ENCODE measurements around the gene MT3.

The MT3 gene

DNA sequence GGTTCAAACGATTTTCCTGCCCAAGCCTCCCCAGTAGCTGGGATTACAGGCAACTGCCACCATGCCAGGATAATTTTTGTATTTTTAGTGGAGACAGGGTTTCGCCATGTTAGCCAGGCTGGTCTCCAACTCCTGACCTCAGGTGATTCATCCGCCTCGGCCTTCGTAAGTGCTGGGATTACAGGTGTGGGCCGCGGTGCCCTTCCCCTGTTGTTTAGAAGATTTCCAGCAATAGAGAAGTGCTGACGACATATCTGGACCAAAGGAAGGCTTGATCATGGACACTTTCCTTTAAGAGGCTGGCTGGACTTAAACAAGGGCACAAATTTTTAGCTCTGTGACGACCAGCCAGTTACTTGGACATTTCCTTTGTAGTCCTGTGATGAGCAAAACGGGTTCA is 41.9 kb downstream of the MT3 start:
- DNase-seq (ENCODE audit: low read depth) = no peak

DNA sequence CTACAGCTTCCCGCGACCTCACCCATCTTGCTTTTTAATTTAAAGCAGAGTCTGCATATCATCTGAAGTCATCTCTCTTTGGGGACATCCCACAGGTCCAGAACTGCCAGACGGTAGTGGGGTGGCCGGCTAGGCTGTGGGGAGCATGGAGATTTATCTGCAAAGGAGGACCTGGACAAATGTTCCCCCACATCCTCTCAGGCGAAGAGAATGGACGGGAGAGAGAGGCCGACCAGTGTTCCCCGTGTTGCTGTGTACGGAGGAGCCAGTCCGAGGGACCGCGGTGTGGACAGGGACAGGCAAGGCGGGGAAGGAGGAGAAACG is 42.5 kb downstream of the MT3 start:
- DNase-seq (ENCODE audit: low read depth) = no peak

DNA sequence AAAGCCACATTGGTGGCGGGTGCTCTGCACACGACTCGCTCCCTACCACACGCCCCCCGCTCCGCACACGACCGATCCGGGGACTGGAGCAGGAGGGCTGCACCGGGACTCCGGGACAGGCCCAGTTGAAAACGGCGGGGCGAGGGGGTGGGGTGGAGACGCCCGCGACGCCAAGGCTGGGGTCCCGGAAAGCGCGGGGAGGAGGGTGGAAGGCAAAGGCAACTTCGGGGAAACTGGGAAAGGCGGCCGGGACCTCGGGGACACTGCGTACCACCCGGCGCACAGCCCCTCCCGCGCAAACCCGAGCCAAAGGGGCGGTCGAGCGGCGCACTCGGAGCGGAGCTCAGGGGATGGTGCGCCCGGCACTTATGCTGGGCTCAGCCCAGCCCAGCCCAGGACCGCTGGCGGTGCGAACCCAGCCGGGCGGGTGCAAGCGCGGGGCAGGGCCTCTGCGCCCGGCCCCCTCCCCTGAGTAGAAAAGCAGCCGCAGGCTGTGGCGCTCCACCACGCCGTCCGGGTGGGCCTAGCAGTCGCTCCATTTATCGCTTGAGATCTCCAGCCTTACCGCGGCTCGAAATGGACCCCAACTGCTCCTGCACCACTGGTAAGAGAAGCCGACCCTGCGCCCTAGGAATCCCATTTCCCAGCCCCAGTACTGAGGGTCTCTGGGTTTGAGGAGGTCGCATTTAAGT is 43.0 kb downstream of the MT3 start, which contains the start of gene MT1M:
TSS of gene MT1M (plus strand) at position 504 of the 692 bp plus-strand sequence. CDS start at position 577, 73 bp downstream.
- no peak for DNase-seq (ENCODE audit: low read depth)

DNA sequence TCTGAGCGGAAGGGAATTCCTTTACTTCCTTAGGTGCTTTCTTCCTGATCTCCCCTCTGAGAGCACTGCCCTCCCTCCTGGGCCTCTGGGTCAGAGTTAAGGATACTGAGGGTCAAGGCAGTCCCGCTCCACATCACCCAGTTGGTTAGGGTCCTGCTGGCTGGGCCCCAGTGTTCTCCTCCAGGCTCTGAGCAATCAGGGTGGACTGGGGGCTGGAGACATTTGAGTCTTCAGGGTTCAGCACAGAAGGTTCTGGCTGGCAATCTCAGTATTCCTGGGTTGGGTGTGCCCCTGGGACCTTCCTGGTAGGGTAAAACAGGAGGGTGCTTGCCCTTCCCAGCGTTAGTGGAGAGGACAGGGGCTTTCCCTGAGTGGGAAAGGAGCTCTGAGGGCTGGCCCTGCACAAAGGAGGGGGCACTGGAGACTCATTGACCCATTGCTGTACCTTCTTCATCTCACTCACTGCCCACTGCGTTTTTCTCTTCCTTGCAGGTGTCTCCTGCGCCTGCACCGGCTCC is 43.6 kb downstream of the MT3 start:
- DNase-seq (ENCODE audit: low read depth) = no peak

DNA sequence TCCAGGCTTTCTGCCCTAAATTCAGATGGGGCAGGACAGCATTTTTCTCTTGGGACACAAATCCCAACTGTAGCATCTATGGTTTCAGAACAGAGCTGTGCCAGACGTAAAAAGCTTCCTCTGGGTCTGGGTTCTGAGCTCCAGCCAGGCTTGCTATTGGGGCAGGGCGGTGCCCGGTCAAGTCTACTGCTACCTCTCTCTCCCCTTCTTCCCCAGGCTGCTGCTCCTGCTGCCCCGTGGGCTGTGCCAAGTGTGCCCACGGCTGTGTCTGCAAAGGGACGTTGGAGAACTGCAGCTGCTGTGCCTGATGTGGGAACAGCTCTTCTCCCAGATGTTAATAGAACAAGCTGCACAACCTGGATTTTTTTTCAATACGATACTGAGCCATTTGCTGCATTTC is 44.2 kb downstream of the MT3 start:
- no peak for DNase-seq (ENCODE audit: low read depth)

DNA sequence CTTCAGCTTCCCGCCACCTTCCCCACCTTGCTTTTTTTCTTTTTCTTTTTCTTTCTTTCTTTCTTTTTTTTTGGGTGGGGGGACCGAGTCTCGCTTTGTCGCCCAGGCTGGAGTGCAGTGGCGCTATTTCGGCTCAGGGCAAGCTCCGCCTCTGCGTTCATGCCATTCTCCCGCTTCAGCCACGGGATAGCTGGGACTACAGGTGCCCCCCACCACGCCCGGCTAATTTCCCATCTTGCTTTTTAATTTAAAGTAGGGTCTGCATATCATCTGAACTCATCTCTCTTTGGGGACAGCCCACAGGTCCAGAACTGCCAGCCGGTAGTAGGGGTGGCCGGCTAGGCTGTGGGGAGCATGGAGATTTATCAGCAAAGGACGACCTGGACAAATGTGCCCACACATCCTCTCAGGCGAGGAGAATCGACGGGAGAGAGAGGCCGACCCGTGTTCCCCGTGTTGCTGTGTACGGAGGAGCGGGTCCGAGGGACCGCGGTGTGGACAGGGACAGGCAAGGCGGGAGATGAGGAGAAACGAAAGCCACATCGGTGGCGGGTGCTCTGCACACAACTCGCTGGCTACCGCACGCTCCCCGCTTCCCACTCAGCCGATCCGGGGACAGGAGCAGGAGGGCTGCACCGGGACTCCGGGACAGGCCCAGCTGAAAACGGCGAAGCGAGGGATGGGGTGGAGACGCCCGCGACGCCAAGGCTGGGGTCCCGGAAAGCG is 45.5 kb downstream of the MT3 start:
- DNase-seq (ENCODE audit: low read depth) = no peak

DNA sequence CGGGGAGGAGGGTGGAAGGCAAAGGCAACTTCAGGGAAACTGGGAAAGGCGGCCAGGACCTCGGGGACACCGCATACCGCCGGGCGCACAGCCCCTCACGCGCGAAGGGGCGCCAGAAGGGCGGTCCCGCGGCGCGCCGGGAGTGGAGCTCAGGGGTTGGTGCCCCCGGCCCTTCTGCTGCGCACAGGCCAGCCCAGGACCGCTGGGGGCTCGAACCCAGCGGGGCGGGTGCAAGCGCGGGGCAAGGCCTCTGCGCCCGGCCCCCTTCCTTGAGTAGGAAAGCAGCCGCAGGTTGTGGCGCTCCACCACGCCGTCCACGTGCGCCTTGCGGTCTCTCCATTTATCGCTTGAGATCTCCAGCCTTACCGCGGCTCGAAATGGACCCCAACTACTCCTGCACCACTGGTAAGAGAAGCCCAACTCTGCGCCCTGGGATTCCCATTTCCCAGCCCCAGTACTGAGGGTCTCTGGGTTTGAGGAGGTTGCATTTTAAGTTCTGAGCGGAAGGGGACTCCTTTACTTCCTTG is 46.2 kb downstream of the MT3 start:
- no peak for DNase-seq (ENCODE audit: low read depth)

DNA sequence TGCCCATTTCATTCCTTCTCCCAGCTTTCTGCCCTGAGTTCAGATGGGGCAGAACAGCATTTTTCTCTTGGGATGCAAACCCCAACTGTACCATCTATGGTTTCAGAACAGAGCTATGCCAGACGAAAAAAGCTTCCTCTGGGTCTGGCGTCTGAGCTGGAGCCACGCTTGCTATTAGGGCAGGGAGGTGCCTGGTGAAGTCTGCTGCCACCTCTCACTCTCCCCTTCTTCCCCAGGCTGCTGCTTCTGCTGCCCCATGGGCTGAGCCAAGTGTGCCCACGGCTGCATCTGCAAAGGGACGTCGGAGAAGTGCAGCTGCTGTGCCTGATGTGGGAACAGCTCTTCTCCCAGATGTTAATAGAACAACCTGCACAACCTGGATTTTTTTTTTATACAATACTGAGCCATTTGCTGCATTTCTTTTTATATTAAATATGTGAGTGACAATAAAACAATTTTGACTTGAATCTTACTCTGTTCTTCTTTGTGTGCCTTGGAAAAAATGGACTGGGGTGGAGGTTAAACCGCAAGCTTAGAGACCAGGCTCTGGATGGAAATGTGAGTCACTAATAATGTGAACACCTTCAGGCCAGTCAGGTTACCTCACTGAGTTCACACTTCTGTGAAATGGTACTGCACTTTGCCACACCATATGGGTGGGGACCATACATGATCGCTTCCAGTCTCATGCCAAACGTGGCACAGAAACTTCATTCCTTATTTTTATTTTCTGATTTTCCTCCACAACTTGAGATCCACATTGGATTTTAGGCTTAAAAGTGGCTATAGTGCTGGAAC is 47.5 kb downstream of the MT3 start:
- DNase-seq (ENCODE audit: low read depth) = no peak

DNA sequence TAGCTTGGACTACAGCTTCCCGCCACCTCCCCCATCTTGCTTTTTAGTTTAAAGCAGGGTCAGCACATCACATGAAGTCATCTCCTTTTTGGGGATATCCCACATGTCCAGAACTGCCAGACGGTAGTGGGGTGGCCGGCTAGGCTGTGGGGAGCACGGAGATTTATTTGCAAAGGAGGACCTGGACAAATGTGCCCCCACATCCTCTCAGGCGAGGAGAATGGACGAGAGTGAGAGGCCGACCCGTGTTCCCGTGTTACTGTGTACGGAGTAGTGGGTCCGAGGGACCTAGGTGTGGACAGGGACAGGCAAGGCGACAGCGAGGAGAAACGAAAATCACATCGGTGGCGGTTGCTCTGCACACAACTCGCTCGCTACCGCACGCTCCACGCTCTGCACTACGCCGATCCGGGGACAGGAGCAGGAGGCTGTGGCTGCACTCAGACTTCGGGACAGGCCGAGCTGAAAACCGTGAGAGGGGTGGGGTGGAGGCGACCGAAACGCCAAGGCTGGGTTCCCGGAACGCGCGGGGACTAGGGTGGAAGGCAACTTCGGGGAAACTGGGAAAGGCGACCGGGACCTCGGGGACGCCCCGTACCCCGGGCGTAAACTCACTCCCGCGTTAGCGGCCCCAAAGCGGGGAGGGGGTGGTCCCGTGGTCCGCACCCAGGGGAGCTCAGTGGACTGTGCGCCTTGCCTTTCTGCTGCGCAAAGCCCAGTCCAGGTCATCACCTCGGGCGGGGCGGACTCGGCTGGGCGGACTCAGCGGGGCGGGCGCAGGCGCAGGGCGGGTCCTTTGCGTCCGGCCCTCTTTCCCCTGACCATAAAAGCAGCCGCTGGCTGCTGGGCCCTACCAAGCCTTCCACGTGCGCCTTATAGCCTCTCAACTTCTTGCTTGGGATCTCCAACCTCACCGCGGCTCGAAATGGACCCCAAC is 48.8 kb downstream of the MT3 start, which contains the start of gene MT1A:
TSS of gene MT1A (plus strand) at position 853 of the 937 bp plus-strand sequence. CDS start at position 926, 73 bp downstream.
- DNase-seq (ENCODE audit: low read depth) = no peak

DNA sequence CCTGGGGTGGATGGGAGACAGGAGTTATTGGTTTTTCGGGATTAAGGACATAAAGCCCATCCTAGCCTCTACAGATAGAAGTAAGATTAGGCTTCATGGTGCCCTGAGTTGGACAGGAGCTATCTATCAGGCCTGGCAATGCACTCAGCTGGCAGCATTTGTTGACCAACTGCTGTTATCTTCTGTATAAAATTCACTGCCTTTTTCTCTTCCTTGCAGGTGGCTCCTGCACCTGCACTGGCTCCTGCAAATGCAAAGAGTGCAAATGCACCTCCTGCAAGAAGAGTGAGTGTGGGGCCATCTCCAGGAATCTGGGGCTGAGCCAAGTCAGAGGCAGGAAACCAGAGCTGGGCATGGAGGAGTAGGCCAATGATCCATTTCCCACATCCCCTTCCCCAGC is 49.7 kb downstream of the MT3 start:
- DNase-seq (ENCODE audit: low read depth) = no peak

DNA sequence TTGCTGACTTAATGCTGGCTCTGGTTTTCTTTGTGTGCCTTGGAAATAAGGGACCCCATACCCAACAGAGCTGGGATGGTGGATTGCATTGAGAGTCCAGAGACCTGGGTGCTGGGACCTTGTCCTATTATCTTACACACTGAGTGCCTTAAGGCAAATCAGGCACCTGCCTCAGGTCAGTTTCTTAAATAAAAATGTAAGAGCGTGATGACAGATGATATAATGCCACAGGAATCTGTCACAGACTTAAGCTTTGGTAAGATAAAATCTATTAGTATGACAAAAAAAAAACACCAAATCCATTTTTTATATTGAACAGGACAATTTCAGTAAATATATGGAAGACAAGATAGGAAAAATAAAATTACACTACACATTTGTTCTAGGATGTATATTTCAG is 50.7 kb downstream of the MT3 start:
- DNase-seq (ENCODE audit: low read depth) = no peak

All from stimulated activated CD8-positive, alpha-beta memory T cell treated with anti-CD3 and anti-CD28 coated beads, Interleukin-12 subunit alpha, Interleukin-12 subunit beta, amount 100 ng/mL, for 1 hour (primary cell).